ENCODE data around the gene KRTAP4-11. TPM values are rescaled to one million over a fixed set of nuclear protein-coding genes. Genes with fewer than 3 reads are reported as not detected.
"Not testable (repeated sequence)": the region's sequence is repeated elsewhere in the genome, so short reads cannot be mapped to it uniquely, and the experiment has no call there.

KRTAP4-11 gene
- total RNA-seq, 4 donors from 2014 or later, result not detected

DNA sequence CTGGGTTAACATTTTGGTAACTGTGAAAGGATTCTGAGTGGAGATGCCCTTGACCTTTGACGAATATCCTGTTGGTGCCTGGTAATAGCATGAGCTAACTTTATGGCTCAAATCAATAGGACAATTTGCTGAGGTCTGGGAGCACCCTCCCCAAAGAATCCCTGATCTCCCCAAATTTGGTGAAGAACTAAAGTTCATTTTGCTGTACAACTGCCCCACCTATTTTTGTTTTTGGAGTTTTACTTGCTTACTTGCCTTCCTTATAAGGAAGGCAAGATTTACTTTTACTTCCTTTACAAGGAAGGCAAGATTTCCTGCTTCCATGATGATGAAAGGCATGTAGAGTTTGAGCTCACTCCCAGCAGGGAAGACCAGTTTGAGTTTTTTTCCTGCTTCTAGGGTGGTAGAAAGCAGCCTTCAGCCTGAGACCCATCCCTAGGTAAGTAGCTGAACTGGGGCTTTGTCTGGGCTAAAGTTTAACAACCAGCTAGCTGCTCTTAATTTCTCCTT, 10.2 kb downstream of the KRTAP4-11 start:
- H3K9me3 ChIP-seq, result no peaks in the 10 kb centered on the region
- TF ChIP-seq EP300 (IDR thresholded peaks at IDR 0.05), result no peak
- no peak for TF ChIP-seq CTCF (IDR thresholded peaks at IDR 0.05)
- TF ChIP-seq POLR2A (IDR thresholded peaks at IDR 0.05), result no peak
- no peak overlapping the region for H3K4me3 ChIP-seq
- no peaks in the 10 kb centered on the region for H3K4me1 ChIP-seq
- 50 to 59% methylated on average over 1 of the region's 1 CpG for WGBS, 2 donors
- no peak overlapping the region for H3K27ac ChIP-seq
- H3K27me3 ChIP-seq, result no peaks in the 10 kb centered on the region
- H3K36me3 ChIP-seq, result no peaks in the 10 kb centered on the region
- DNase-seq (ENCODE audit: low spot score in 2 of 2), result no peak

GRCh38 chr17:41105347-41105746, 12.8 kb downstream of the KRTAP4-11 start, which contains the start of gene KRTAP4-9:
Gene KRTAP4-9 (plus strand): TSS chr17:41105389. CDS start chr17:41105389, 0 bp downstream.
- H3K27ac ChIP-seq; H3K4me1 ChIP-seq; H3K36me3 ChIP-seq; H3K4me3 ChIP-seq; H3K9me3 ChIP-seq; H3K27me3 ChIP-seq; DNase-seq (ENCODE audit: low spot score in 2 of 2): not testable (repeated sequence)
- WGBS, 2 donors, result 62 to 69% methylated on average over 9 of the region's 10 CpGs

GRCh38 chr17:41104386-41105038, 13.7 kb downstream of the KRTAP4-11 start:
- not testable (repeated sequence) for H3K27me3 ChIP-seq; H3K4me3 ChIP-seq; H3K4me1 ChIP-seq; H3K9me3 ChIP-seq; DNase-seq (ENCODE audit: low spot score in 2 of 2); H3K27ac ChIP-seq; H3K36me3 ChIP-seq
- WGBS, 2 donors, result 60 to 76% methylated on average over 2 of the region's 2 CpGs

GRCh38 chr17:41103896-41104295, 14.3 kb downstream of the KRTAP4-11 start:
- WGBS, 2 donors, result 84 to 88% methylated on average over 1 of the region's 1 CpG
- TF ChIP-seq CTCF (IDR thresholded peaks at IDR 0.05) (no peak), POLR2A (IDR thresholded peaks at IDR 0.05) (no peak), EP300 (IDR thresholded peaks at IDR 0.05) (no peak)

GRCh38 chr17:41101586-41102259, 16.4 kb downstream of the KRTAP4-11 start, which contains the start of gene KRTAP4-16:
Gene KRTAP4-16 (minus strand): TSS chr17:41102209. CDS start chr17:41102209, 0 bp downstream.
- H3K4me1 ChIP-seq, result no peaks in the 10 kb centered on the region
- TF ChIP-seq POLR2A (IDR thresholded peaks at IDR 0.05) (no peak), CTCF (IDR thresholded peaks at IDR 0.05) (no peak), EP300 (IDR thresholded peaks at IDR 0.05) (no peak)
- H3K27me3 ChIP-seq, result no peaks in the 10 kb centered on the region
- no peak within 1 kb of the TSS for H3K4me3 ChIP-seq
- no peak for DNase-seq (ENCODE audit: low spot score in 2 of 2)
- no peak within 1 kb of the TSS for H3K27ac ChIP-seq
- H3K36me3 ChIP-seq, result no peaks in the 10 kb centered on the region
- 42 to 53% methylated on average over 9 of the region's 10 CpGs for WGBS, 2 donors
- H3K9me3 ChIP-seq, result no peaks in the 10 kb centered on the region

More at GRCh38 chr17:41103896-41104295, 14.3 kb downstream of the KRTAP4-11 start:
- no peak for DNase-seq (ENCODE audit: low spot score in 2 of 2)
- Histone ChIP-seq H3K9me3 (no peaks in the 10 kb centered on the region), H3K4me1 (no peaks in the 10 kb centered on the region), H3K27ac (no peak overlapping the region), H3K27me3 (no peaks in the 10 kb centered on the region), H3K36me3 (no peaks in the 10 kb centered on the region), H3K4me3 (no peak overlapping the region)

DNA sequence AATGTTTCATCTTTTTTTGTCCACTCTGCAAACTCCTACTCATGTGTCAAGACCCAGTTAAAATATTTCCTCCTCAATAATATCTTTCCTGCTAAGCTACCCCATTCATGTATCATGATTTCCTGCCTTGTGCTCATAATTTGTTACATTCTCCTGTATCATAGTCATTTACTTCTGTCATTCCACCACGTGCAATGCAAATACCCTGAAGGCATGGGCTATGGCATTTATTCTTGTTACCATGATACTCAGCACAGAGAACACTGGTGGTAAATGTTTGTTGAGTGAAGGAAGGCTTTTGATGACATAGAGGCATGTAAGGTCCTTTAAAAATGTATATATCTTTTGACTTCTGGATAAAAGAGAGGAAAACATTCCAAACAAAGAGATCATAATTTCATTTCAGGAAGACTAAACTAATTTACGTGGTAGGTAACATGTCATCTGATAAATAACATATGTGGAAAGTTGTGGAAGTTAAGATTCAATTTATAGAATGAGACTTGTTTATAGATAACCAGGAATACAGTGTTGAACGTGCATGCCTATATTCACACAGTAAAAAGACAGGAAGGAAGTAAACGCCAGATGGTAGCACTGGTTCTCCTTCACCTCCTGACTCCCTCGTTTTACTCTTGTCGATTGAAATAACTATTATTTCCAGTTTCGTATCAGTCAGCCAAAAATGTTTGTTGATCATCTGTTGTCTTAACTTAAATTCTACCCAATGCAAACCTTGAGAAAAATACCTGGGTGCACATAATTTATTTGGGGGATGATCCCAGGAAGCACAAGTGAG, 18.3 kb downstream of the KRTAP4-11 start:
- WGBS, 2 donors, result 58 to 65% methylated on average over 7 of the region's 7 CpGs

More for the DNA sequence above, 18.3 kb downstream of the KRTAP4-11 start:
- not testable (repeated sequence) for DNase-seq (ENCODE audit: low spot score in 2 of 2); H3K4me3 ChIP-seq; H3K27ac ChIP-seq; H3K4me1 ChIP-seq; H3K9me3 ChIP-seq; H3K36me3 ChIP-seq; H3K27me3 ChIP-seq

Measured in tibial nerve (tissue), 4 donors.